ENCODE results near the gene SLC2A4.
A peak's percentile ranks its signal among the peaks of the same experiment; 100 is the strongest.
"Not testable (repeated sequence)": the region's sequence is repeated elsewhere in the genome, so short reads cannot be mapped to it uniquely, and the experiment has no call there.

Gene SLC2A4

DNA sequence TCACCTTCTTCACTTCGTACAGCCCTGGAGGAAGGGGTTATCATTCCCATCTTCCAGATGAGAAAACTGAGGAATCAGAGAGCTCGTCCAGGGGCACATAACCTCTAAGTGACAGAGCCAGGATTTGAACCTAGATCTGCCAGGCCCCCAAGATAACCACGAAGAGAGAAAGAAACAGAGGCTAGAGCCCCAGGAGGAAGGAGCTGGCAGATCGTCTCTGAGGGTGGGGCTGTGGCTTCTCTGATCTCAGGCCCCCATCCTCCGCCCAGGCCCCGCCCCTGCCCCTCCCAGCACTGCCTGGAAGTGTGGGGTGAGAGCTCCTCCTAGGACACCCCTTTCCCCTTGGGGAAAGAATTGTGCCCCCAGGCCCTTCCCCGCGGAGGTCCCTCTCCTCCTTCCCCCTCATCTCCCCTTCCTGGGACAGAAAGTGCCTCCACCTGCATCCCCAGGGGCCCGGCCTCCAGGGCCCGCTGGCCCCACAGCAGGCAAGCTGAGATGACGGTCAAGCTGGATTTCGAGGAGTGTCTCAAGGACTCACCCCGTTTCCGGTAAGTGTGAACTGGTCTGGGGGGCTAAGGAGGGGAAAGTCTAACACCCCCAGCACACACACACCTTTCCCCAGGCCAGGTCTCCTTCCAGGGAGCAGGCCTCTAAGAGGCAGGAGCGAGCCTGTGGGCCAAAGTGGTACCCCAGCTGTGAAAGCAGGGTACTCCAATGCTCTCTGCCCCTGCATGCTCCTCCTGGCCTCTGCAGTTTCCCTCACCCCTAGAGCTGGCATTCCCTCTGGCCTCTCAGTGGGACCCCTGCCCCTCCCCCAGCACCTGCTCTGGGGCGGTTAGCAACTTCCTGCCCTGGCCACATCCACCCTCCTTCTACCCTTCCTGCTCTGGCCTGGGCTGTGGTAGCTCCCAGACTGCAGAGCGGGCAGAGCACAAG is 55.0 kb downstream of the SLC2A4 start, which contains the start of gene ACAP1:
TSS of gene ACAP1 (plus strand) at position 290 of the 936 bp plus-strand sequence. CDS start at position 496, 206 bp downstream.
- Histone ChIP-seq H3K36me3 (ENCODE audit: low read length) (no peaks in the 10 kb centered on the region; the same call in 1 of the 2 replicates), H3K9ac (ENCODE audit: low read length) (peak within 1 kb of the TSS; percentile 86), H3K27ac (ENCODE audit: low read depth, low read length) (peak within 1 kb of the TSS; percentile 79), H3K27me3 (ENCODE audit: low read length) (no peaks in the 10 kb centered on the region), H3F3A (ENCODE audit: insufficient read depth) (peaks cover 9% of the 10 kb centered on the region; the same call in 1 of the 2 replicates), H3K4me2 (ENCODE audit: low read depth, low read length, poor library complexity, severe bottlenecking) (peak within 1 kb of the TSS; percentile 87), H3K79me2 (ENCODE audit: insufficient read depth, low read length) (peaks cover 12% of the 10 kb centered on the region; the same call in 1 of the 2 replicates), H3K9me3 (ENCODE audit: insufficient read depth, low read length) (no peaks in the 10 kb centered on the region), H4K20me1 (ENCODE audit: low read depth, low read length) (no peaks in the 10 kb centered on the region), H3K4me3 (ENCODE audit: insufficient read depth, low read length, poor library complexity, severe bottlenecking) (peak within 1 kb of the TSS; percentile 75), H3K9me2 (replicated peaks; ENCODE audit: insufficient read depth, low read length) (no peaks in the 10 kb centered on the region), H2AFZ (ENCODE audit: low read depth, low read length, severe bottlenecking) (peak within 1 kb of the TSS; percentile 55)
- no peak for TF ChIP-seq EZH2phosphoT487 (conservative IDR thresholded peaks at IDR 0.05; ENCODE audit: low read length)
- TF ChIP-seq, protein P1, sequence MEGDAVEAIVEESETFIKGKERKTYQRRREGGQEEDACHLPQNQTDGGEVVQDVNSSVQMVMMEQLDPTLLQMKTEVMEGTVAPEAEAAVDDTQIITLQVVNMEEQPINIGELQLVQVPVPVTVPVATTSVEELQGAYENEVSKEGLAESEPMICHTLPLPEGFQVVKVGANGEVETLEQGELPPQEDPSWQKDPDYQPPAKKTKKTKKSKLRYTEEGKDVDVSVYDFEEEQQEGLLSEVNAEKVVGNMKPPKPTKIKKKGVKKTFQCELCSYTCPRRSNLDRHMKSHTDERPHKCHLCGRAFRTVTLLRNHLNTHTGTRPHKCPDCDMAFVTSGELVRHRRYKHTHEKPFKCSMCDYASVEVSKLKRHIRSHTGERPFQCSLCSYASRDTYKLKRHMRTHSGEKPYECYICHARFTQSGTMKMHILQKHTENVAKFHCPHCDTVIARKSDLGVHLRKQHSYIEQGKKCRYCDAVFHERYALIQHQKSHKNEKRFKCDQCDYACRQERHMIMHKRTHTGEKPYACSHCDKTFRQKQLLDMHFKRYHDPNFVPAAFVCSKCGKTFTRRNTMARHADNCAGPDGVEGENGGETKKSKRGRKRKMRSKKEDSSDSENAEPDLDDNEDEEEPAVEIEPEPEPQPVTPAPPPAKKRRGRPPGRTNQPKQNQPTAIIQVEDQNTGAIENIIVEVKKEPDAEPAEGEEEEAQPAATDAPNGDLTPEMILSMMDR (IDR thresholded peaks at IDR 0.05; ENCODE audit: insufficient read depth, low read length, poor library complexity, severe bottlenecking): no peak

DNA sequence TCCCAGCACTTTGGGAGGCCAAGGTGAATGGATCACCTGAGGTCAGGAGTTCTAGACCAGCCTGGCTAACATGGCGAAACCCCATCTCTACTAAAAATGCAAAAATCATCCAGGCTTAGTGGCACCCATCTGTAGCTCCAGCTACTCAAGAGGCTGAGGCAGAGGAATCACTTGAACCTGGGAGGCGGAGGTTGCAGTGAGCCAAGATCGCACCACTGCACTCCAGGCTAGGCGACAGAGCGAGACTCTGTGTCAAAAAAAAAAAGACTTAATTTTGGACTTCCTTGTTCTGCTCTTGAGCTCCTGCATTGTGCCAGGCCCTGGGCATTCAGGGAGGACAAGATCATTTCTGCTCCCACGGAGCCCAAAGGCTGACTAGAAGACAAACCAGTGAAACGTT is 56.1 kb downstream of the SLC2A4 start:
- H3K36me3 ChIP-seq (ENCODE audit: low read length); H3F3A ChIP-seq (ENCODE audit: insufficient read depth); H3K9me3 ChIP-seq (ENCODE audit: insufficient read depth, low read length); H2AFZ ChIP-seq (ENCODE audit: low read depth, low read length, severe bottlenecking); H3K27me3 ChIP-seq (ENCODE audit: low read length); H3K9me2 ChIP-seq (replicated peaks; ENCODE audit: insufficient read depth, low read length); H4K20me1 ChIP-seq (ENCODE audit: low read depth, low read length): not testable (repeated sequence)
- Histone ChIP-seq H3K9ac (ENCODE audit: low read length) (peak overlapping the region; percentile 86), H3K4me2 (ENCODE audit: low read depth, low read length, poor library complexity, severe bottlenecking) (peak overlapping the region; percentile 87), H3K27ac (ENCODE audit: low read depth, low read length) (peak overlapping the region; percentile 79), H3K4me3 (ENCODE audit: insufficient read depth, low read length, poor library complexity, severe bottlenecking) (peak overlapping the region; percentile 75), H3K79me2 (ENCODE audit: insufficient read depth, low read length) (peaks cover 12% of the 10 kb centered on the region; the same call in 1 of the 2 replicates)

All from SU-DHL-6 (cell line).